Activated T-cell treated with anti-CD3 and anti-CD28 coated beads for 48 hours (primary cell): Measurements from ENCODE around the gene NXNL2.

Source experiments
- DNase-seq: peaks from one replicate; pipeline ENCODE4 v3.0.0-alpha.2; 2020; ENCODE audit warnings: low read depth

NXNL2 gene

GRCh38 chr9:88531920-88532698, 2.9 kb upstream of the NXNL2 start:
- DNase-seq = no peak

- DNase-seq = no peak
Observed at GRCh38 chr9:88533951-88534455, 975 bp upstream of the NXNL2 start.

DNA sequence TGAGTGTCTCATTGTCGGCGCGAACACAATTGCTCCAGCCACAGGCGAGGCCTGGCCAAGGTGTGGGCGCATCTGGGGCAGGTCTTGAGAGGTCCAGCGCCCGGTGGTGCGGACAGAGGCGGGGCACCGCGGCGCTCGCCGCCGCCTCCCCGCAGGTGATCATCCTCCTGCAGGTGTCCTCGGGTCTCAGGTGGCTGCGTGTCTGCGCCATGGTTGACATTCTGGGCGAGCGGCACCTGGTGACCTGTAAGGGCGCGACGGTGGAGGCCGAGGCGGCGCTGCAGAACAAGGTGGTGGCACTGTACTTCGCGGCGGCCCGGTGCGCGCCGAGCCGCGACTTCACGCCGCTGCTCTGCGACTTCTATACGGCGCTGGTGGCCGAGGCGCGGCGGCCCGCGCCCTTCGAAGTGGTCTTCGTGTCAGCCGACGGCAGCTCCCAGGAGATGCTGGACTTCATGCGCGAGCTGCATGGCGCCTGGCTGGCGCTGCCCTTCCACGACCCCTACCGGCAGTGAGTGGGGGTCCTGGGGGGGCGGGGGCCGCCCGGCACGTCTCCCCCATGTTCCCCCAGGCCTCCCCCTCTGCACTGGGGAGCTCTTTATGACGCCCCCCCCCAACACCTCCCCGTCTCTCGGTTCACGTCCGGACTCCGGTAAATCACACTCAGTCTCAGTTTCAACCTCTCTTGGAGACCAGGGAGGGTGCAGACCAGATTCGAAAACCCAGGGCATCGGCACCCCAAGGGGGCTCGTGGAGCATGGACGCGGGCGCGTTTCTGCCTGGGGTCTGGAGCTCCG, 446 bp downstream of the NXNL2 start:
- no peak for DNase-seq

DNA sequence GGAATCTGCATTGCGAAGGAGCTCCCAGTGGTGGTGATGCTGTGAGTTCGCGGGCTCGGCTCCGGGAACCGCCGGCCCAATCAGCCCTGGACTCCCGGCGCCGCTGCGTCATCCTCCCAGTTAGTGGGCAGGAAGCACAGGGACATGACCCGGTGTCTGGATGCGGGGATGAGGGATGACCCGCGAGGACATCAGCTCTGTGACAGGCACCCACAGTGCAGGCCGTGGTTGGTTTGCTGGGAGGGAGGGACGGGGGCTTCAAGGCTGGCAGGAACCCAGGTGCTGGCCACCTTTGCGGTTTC, 996 bp downstream of the NXNL2 start:
- DNase-seq = no peak

- no peak for DNase-seq
Observed at GRCh38 chr9:88536951-88537760, 2.2 kb downstream of the NXNL2 start.

DNA sequence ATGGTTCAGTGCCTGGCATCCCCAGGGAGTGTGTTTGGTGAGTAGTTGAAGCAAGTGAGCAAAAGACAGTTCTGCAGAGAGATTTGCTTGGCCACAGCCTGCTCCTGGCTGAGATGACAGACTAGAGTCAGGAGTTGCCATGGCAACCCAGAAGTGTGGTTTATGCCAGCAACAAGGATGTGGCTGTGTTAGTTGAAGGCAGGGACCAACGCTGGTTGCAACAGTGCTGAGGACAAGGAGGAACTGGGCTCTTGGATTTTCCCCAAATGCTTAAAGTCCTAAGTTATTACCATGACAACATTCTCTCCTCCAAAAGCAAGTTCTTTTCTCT, 2.7 kb downstream of the NXNL2 start:
- no peak for DNase-seq

- no peak for DNase-seq
Observed at GRCh38 chr9:88538311-88539085, 3.5 kb downstream of the NXNL2 start.

DNA sequence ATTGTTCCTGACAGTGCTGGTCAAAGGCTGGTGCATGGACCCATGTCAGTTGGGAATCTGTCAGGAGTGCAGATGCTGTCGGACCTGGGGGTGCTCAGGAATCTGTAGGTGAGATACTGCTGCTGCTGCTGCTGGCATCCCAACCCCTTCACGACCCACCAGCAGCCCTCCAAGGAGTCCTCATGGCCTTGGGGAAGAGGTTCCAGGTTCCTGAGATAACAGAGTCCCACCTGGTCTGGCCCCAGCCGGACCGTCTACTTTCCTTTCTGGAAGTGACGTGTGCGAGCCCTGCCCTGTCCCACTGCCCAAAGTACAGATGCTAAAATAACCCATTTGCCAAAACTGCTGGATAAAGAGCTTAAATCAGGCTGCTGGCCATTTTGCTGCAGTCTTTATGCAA, 4.3 kb downstream of the NXNL2 start:
- DNase-seq = no peak

GRCh38 chr9:88540251-88540763, 5.3 kb downstream of the NXNL2 start:
- no peak for DNase-seq

GRCh38 chr9:88544245-88544644, 9.3 kb downstream of the NXNL2 start:
- no peak for DNase-seq

- no peak for DNase-seq
Observed at GRCh38 chr9:88551546-88552137, 16.7 kb downstream of the NXNL2 start.

- DNase-seq = no peak
Observed at GRCh38 chr9:88553350-88553749, 18.4 kb downstream of the NXNL2 start.

GRCh38 chr9:88555268-88555980, 20.4 kb downstream of the NXNL2 start:
- no peak for DNase-seq

DNA sequence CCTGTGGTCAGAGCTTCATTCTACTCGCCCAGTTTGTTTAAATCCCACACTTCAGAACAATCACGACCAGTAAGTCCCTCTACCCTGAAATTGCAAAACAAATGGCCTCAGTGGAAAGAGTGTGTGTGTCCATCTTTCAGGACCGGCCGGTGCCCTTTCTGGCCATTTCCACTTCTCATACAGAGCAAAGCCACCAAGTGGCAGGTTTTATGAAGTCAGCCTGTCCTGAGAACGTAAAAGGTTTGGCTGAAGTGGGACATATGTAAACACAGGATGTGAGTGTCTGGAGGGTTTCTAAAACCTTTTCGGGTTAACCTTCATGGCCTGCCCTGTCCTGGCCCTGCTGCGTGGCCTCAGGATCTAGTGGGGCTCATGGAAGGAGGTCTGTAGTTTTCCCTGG, 24.7 kb downstream of the NXNL2 start:
- no peak for DNase-seq

GRCh38 chr9:88567870-88568269, 32.9 kb downstream of the NXNL2 start:
- no peak for DNase-seq

DNA sequence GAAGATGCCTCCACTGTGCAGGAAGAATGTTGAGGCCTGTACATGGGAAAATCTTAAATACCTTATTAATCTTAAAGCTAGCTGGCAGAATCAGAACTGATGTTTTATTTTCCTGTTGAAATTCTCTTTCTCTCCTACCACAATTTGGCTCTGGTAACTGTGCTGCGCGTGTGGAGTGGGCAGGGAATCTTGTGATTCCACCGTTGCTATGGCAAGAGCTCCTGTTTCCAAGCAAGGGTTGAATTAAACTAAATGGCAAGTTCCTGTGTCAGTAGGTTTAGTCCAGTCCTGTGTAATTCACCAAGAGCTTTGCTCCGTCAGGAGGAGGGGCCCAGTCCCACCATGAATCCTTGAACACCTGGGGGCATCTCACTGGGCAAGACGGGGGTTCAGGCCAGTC, 36.4 kb downstream of the NXNL2 start:
- DNase-seq = no peak

DNA sequence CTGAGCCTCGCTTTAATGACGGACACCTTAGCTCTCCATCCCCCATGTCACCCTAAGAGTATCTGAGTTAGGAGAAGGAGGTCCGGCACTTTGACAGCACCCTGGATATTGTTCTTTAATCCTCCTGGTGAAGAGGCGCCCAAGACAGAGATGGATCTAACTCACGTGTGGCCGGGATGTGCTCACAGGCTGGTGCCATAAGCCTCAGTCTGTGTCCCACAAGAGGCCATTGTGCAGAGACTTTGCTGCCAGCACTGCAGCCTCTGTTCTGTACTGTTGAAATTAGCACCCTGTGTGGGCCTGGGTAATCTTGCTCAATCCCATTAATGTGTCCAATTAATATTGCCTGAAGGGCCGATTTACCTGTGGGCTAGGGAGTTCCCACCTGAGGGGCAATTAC, 37.7 kb downstream of the NXNL2 start:
- DNase-seq = no peak

DNA sequence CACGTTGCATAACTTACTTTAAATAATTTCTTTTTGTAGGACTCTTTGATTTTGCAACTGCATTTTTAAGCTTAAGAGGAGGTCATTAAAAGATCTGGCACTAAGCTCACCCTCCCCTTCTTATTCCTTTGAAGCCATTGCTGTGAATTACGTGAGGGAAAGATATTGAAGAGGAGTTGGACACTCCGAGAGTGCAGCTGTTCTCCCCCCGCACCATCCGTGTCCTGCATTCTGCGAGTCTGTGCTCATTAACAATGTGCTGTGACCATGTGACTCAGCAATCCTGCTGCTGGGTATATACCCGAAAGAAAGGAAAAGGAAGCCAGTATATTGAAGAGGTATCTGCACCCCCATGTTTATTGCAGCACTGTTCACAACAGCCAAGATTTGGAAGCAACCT, 40.0 kb downstream of the NXNL2 start:
- DNase-seq = no peak

DNA sequence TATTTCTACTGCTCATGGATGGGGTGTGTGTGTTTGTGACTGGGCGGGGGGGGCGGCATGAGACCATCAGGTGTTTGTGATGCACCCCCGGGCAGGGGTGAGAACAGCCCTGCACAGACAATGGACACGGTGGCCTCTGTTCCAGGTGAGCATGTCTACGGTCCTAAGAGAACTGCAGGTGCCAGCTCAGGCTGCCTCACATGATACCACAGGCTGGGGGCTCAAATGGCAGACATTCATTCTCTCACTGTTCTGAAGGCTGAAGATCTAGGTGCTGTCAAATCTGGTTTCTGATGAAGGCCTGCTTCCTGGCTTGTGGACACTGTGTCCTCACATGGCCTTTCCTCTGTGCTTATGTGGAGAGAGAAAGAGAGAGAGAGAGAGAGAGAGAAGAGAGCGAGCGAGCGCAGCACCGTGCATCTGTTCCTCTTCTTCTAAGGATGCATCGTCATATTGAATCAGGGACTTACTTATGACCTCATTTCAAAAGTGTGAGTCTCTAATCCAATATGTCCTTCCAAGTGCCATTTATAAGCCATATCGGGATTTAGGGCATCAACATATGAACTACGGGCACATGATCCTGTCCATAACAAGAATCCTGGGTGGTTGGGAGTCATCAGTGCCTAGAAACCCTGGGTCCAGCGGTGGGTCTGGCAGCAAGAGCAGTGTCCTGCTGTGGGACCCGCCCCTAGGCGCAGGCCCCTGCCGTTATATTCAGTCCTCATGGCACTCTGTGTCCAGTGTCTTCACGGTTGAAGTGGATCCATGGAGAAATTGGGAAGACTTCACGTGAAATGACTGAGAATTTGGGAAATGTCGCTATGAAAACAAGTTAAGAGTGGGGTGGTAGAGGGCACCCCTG, 42.5 kb downstream of the NXNL2 start:
- no peak for DNase-seq
